ENCODE results near the gene ARNT2.

The ARNT2 gene

DNA sequence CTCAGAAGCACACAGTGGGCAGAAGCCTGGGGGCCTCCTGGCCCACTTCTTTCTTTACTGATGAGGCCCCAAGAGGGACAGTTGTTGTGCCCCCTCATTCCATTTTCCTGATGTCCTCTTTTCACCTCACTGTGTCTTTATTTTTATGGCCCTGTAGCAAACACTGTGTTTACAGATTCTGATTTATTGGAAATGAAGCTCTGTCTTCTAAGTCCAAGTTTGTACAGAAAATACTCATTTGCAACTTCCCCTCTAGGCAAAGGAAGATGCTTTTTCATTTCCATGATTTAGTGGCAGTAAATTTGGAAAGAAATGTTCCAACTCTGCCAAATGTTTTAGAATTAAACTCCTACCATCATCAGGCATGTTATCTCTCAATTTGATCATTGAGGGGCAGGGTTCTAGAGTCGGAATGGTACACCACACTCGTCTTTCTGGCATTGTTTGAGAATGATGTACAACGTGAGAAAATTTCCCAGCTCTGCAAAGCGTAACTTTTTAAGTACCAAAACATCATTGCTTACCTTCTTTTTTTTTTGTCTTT is 129.7 kb downstream of the ARNT2 start:
- H3K4me3 ChIP-seq (ENCODE audit: low read depth, low read length) = no peak overlapping the region
- TF ChIP-seq MYC (IDR thresholded peaks at IDR 0.05; ENCODE audit: low read depth, low read length) = no peak
- TF ChIP-seq MAX (IDR thresholded peaks at IDR 0.05; ENCODE audit: low read depth, low read length) = no peak
- no peak for TF ChIP-seq CTCF (IDR thresholded peaks at IDR 0.05; ENCODE audit: low read depth, low read length)
- no peak for TF ChIP-seq POLR2A (IDR thresholded peaks at IDR 0.05; ENCODE audit: extremely low read depth, insufficient read length)
- DNase-seq (ENCODE audit: low read depth) = no peak

- H3K4me3 ChIP-seq (ENCODE audit: low read depth, low read length) = no peak overlapping the region
- DNase-seq (ENCODE audit: low read depth) = no peak
- no peak for TF ChIP-seq CTCF (IDR thresholded peaks at IDR 0.05; ENCODE audit: low read depth, low read length)
- TF ChIP-seq MYC (IDR thresholded peaks at IDR 0.05; ENCODE audit: low read depth, low read length) = no peak
- TF ChIP-seq POLR2A (IDR thresholded peaks at IDR 0.05; ENCODE audit: extremely low read depth, insufficient read length) = no peak
- no peak for TF ChIP-seq MAX (IDR thresholded peaks at IDR 0.05; ENCODE audit: low read depth, low read length)
These were observed 132.0 kb downstream of the ARNT2 start for GRCh38 chr15:80536231-80536630.

GRCh38 chr15:80536716-80537115 is 132.5 kb downstream of the ARNT2 start:
- TF ChIP-seq CTCF (IDR thresholded peaks at IDR 0.05; ENCODE audit: low read depth, low read length) = no peak
- no peak for TF ChIP-seq MYC (IDR thresholded peaks at IDR 0.05; ENCODE audit: low read depth, low read length)
- no peak for TF ChIP-seq MAX (IDR thresholded peaks at IDR 0.05; ENCODE audit: low read depth, low read length)
- TF ChIP-seq POLR2A (IDR thresholded peaks at IDR 0.05; ENCODE audit: extremely low read depth, insufficient read length) = no peak
- DNase-seq (ENCODE audit: low read depth) = no peak
- H3K4me3 ChIP-seq (ENCODE audit: low read depth, low read length) = no peak overlapping the region

DNA sequence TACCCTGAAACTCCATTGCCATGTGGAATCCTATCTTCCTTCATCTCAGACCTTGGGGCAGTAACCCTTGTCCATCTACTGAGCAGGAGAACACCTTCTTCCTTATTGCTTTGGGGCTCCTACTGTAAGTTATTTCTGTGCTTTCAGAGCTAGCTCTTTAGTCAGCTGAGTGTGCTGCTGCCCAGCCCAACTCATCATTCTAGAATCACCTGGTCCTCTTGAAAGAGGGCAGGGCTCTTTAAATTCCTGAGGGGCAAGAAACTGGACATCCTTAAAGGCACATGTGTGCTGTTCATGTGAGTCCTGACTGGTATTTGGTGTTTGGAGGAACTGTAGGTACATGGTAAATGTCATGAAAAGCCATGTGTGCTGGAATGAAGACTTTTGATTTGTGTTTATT is 140.9 kb downstream of the ARNT2 start:
- H3K4me3 ChIP-seq (ENCODE audit: low read depth, low read length) = no peak overlapping the region
- no peak for TF ChIP-seq CTCF (IDR thresholded peaks at IDR 0.05; ENCODE audit: low read depth, low read length)
- TF ChIP-seq MAX (IDR thresholded peaks at IDR 0.05; ENCODE audit: low read depth, low read length) = no peak
- TF ChIP-seq MYC (IDR thresholded peaks at IDR 0.05; ENCODE audit: low read depth, low read length) = no peak
- TF ChIP-seq POLR2A (IDR thresholded peaks at IDR 0.05; ENCODE audit: extremely low read depth, insufficient read length) = no peak
- DNase-seq (ENCODE audit: low read depth) = no peak

GRCh38 chr15:80547264-80547663 is 143.1 kb downstream of the ARNT2 start:
- no peak for DNase-seq (ENCODE audit: low read depth)
- no peak for TF ChIP-seq POLR2A (IDR thresholded peaks at IDR 0.05; ENCODE audit: extremely low read depth, insufficient read length)
- H3K4me3 ChIP-seq (ENCODE audit: low read depth, low read length) = no peak overlapping the region

- TF ChIP-seq MYC (IDR thresholded peaks at IDR 0.05; ENCODE audit: low read depth, low read length) = no peak
- no peak for TF ChIP-seq POLR2A (IDR thresholded peaks at IDR 0.05; ENCODE audit: extremely low read depth, insufficient read length)
- no peak for TF ChIP-seq MAX (IDR thresholded peaks at IDR 0.05; ENCODE audit: low read depth, low read length)
- no peak for TF ChIP-seq CTCF (IDR thresholded peaks at IDR 0.05; ENCODE audit: low read depth, low read length)
- H3K4me3 ChIP-seq (ENCODE audit: low read depth, low read length) = no peak overlapping the region
- DNase-seq (ENCODE audit: low read depth) = no peak
These were observed 145.0 kb downstream of the ARNT2 start for GRCh38 chr15:80549191-80549590.

Measured in NB4 (cell line).